PC-9 (cell line): ENCODE results near the gene ZMIZ1. TPM values are rescaled to one million over a fixed set of nuclear protein-coding genes. Genes with fewer than 3 reads are reported as not detected.

Experiments used
- BruUV-seq: library from RNA; stranded (reverse); fragments of 400-500 nt; replicated peaks from 2 replicates; lab custom pipeline; 2021; lab: Mats Ljungman, UMichigan
- CTCF ChIA-PET: fragments of 300-600 bp; sonication (Branson Sonifier 250); formaldehyde crosslinking; loops from one replicate; lab custom pipeline; 2022; ENCODE audit warnings: antibody characterized with exemption; lab: Charles Lee
- POLR2A ChIA-PET: fragments of 300-600 bp; sonication (Branson Sonifier 250); formaldehyde crosslinking; loops from one replicate; lab custom pipeline; 2022; ENCODE audit warnings: antibody characterized with exemption; ENCODE audit not compliant: unreplicated experiment; lab: Charles Lee
- DNase-seq, 2 experiments: peaks; one replicate each; pipeline versions ENCODE4 v3.0.0 to v3.0.0-alpha.2; 2015 to 2022; ENCODE audit warnings: mixed read lengths in 1 of 2
- H2AFZ ChIP-seq: fragments of 200-600 bp; sonication (generic); 2 replicates; pipeline ENCODE4 v1.8.1; 2017; ENCODE audit warnings: antibody characterized with exemption
- H3F3A ChIP-seq: fragments of 200-600 bp; sonication (generic); 2 replicates; pipeline ENCODE4 v1.8.1; 2017; ENCODE audit warnings: antibody characterized with exemption, mild to moderate bottlenecking, low read depth; ENCODE audit not compliant: insufficient read depth
- H3K27ac ChIP-seq: fragments of 200-600 bp; sonication (generic); 2 replicates; pipeline ENCODE4 v1.6.1; 2016; ENCODE audit warnings: mixed run types
- H3K27me3 ChIP-seq: fragments of 200-600 bp; sonication (generic); 2 replicates; pipeline ENCODE4 v1.6.1; 2016; ENCODE audit warnings: low read depth, mixed run types; ENCODE audit not compliant: insufficient read depth
- H3K36me3 ChIP-seq: fragments of 200-600 bp; sonication (generic); 2 replicates; pipeline ENCODE4 v1.6.1; 2016; ENCODE audit warnings: low read depth, mixed run types
- H3K4me1 ChIP-seq: fragments of 200-600 bp; sonication (generic); replicated peaks from 2 replicates; pipeline ENCODE4 v1.6.1; 2016; ENCODE audit warnings: mixed run types; ENCODE audit not compliant: insufficient read depth
- H3K4me2 ChIP-seq: fragments of 200-600 bp; sonication (generic); 2 replicates; pipeline ENCODE4 v1.6.1; 2017; ENCODE audit warnings: mixed run types
- H3K4me3 ChIP-seq: fragments of 200-600 bp; sonication (generic); 2 replicates; pipeline ENCODE4 v1.6.1; 2016; ENCODE audit warnings: mixed run types
- H3K79me2 ChIP-seq: fragments of 200-600 bp; sonication (generic); 2 replicates; pipeline ENCODE4 v1.6.1; 2017; ENCODE audit warnings: low read depth, mixed run types
- H3K9me2 ChIP-seq: fragments of 200-600 bp; sonication (generic); 2 replicates; pipeline ENCODE4 v1.8.1; 2017; ENCODE audit warnings: mild to moderate bottlenecking; ENCODE audit not compliant: insufficient read depth
- H3K9me3 ChIP-seq: fragments of 200-600 bp; sonication (generic); 2 replicates; pipeline ENCODE4 v1.8.1; 2016; ENCODE audit warnings: low read depth; ENCODE audit not compliant: insufficient read depth
- H4K20me1 ChIP-seq: fragments of 200-600 bp; sonication (generic); 2 replicates; pipeline ENCODE4 v1.8.1; 2017; ENCODE audit not compliant: insufficient read depth
- EZH2 ChIP-seq: fragments of 200-600 bp; sonication (generic); IDR thresholded peaks from 2 replicates; pipeline ENCODE4 v1.8.0; 2017; ENCODE audit warnings: antibody characterized with exemption, low read depth
- intact Hi-C: fragments of 100-400 bp; cut with micrococcal nuclease; formaldehyde crosslinking; loops from one replicate; pipeline ENCODE4 v1.10.0; 2022; ENCODE audit not compliant: unreplicated experiment
- total RNA-seq: library from RNA; stranded (reverse); gene quantifications from 2 replicates; pipeline ENCODE4 v1.2.3, GENCODE V29; 2021
- TF ChIP-seq, protein P1 (sequence below): fragments of 200-600 bp; sonication (generic); conservative IDR thresholded peaks from 2 replicates; pipeline ENCODE4 v1.6.1; 2017; ENCODE audit warnings: mixed run types, antibody characterized with exemption, mild to moderate bottlenecking, moderate library complexity

Gene ZMIZ1
- total RNA-seq, 1 experiment from 2014 or later = 47.6 TPM

- no peak overlapping the region for H3K27ac ChIP-seq
- H3K4me2 ChIP-seq = no peak overlapping the region
- POLR2A ChIA-PET = interaction anchor here (0.7 kb wide), 1 partner anchor 1140 kb away, joined by 4 read pairs; no protein-coding TSS in a partner anchor
- H3K36me3 ChIP-seq = no peaks in the 10 kb centered on the region
- H3K9me3 ChIP-seq = no peaks in the 10 kb centered on the region
- H2AFZ ChIP-seq = no peak overlapping the region
- no peaks in the 10 kb centered on the region for H3K79me2 ChIP-seq
- BruUV-seq = no TSS peak
- no peaks in the 10 kb centered on the region for H3K27me3 ChIP-seq
- DNase-seq = no peak
- 0 out of 2 replicates have a peak, but pooled peaks cover 5% of the 10 kb centered on the region for H4K20me1 ChIP-seq
- CTCF ChIA-PET = no interaction called here
- H3F3A ChIP-seq = 0 out of 2 replicates have a peak, but pooled peaks cover under 1% of the 10 kb centered on the region
- no peak overlapping the region for H3K4me3 ChIP-seq
- peaks cover 4% of the 10 kb centered on the region; the same call in 1 of the 2 replicates for H3K4me1 ChIP-seq
- H3K9me2 ChIP-seq = no peaks in the 10 kb centered on the region
- no peak for TF ChIP-seq EZH2
- TF ChIP-seq, protein P1, sequence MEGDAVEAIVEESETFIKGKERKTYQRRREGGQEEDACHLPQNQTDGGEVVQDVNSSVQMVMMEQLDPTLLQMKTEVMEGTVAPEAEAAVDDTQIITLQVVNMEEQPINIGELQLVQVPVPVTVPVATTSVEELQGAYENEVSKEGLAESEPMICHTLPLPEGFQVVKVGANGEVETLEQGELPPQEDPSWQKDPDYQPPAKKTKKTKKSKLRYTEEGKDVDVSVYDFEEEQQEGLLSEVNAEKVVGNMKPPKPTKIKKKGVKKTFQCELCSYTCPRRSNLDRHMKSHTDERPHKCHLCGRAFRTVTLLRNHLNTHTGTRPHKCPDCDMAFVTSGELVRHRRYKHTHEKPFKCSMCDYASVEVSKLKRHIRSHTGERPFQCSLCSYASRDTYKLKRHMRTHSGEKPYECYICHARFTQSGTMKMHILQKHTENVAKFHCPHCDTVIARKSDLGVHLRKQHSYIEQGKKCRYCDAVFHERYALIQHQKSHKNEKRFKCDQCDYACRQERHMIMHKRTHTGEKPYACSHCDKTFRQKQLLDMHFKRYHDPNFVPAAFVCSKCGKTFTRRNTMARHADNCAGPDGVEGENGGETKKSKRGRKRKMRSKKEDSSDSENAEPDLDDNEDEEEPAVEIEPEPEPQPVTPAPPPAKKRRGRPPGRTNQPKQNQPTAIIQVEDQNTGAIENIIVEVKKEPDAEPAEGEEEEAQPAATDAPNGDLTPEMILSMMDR = no peak
- intact Hi-C loops = no loop called here
Observed at GRCh38 chr10:79176949-79177602, 108.3 kb downstream of the ZMIZ1 start.

DNA sequence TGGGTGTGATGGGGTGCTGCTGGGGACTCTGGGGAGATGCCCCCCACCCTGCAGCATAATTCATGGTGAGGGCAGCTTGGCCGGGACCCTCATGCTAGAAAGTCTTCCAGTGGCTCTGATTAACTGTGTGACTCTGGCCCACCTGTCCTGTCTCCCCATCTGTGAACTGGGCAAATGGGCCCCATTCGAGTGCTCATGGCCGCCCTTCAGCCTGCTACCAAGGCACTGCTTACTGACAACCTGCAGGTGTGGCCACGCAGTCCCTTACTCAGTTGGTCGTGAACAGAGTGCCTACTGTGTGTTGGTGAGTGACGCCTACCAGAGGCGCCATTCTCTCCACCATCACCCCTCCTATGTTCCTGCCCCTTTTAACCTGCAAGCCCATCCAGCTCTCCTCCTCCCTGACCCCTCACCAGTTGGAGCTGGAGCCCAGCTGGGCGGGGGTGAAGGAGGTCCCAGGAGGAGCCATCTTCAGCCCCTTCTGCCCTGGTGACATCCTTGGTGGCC, 109.4 kb downstream of the ZMIZ1 start:
- Histone ChIP-seq H3K4me1 (peaks cover 14% of the 10 kb centered on the region), H2AFZ (no peak overlapping the region), H3K27ac (no peak overlapping the region), H3K9me3 (no peaks in the 10 kb centered on the region), H4K20me1 (0 out of 2 replicates have a peak, but pooled peaks cover 5% of the 10 kb centered on the region), H3K36me3 (no peaks in the 10 kb centered on the region), H3K79me2 (no peaks in the 10 kb centered on the region), H3K9me2 (no peaks in the 10 kb centered on the region), H3K27me3 (no peaks in the 10 kb centered on the region), H3K4me2 (no peak overlapping the region), H3F3A (peaks cover 11% of the 10 kb centered on the region; the same call in 1 of the 2 replicates), H3K4me3 (no peak overlapping the region)
- BruUV-seq = no TSS peak
- ChIA-PET CTCF (no interaction called here), POLR2A (no interaction called here)
- no peak for TF ChIP-seq EZH2
- TF ChIP-seq, protein P1 = no peak
- DNase-seq = no peak
- intact Hi-C loops = no loop called here

GRCh38 chr10:79178614-79179163, 109.9 kb downstream of the ZMIZ1 start:
- no peak for TF ChIP-seq EZH2
- TF ChIP-seq, protein P1 = no peak
- Histone ChIP-seq H3K9me3 (no peaks in the 10 kb centered on the region), H3K79me2 (0 out of 2 replicates have a peak, but pooled peaks cover 5% of the 10 kb centered on the region), H2AFZ (no peak overlapping the region), H3K27me3 (no peaks in the 10 kb centered on the region), H4K20me1 (0 out of 2 replicates have a peak, but pooled peaks cover 5% of the 10 kb centered on the region), H3K4me2 (no peak overlapping the region), H3K4me3 (no peak overlapping the region), H3K27ac (no peak overlapping the region), H3K36me3 (no peaks in the 10 kb centered on the region), H3K9me2 (no peaks in the 10 kb centered on the region), H3K4me1 (peaks cover 20% of the 10 kb centered on the region), H3F3A (peaks cover 17% of the 10 kb centered on the region; the same call in 1 of the 2 replicates)
- CTCF ChIA-PET = no interaction called here
- intact Hi-C loops = no loop called here
- POLR2A ChIA-PET = no interaction called here
- BruUV-seq = no TSS peak
- no peak for DNase-seq
